Trophoblast cell (in vitro differentiated cells and primary cell): ENCODE data around the gene RAB10.

ENCODE experiments used
- DNase-seq, 2 donors: peaks; one replicate each; pipeline ENCODE4 v3.0.0-alpha.2; 2016
- H2AFZ ChIP-seq: 2 replicates; pipeline ENCODE4 v1.6.1; 2013; ENCODE audit warnings: low read length, moderate library complexity, mild to moderate bottlenecking; ENCODE audit not compliant: insufficient read depth, poor library complexity
- H2AK5ac ChIP-seq: 2 replicates; pipeline ENCODE4 v1.6.1; 2013; ENCODE audit warnings: mild to moderate bottlenecking, low read length
- H2BK120ac ChIP-seq: 2 replicates; pipeline ENCODE4 v1.6.1; 2013; ENCODE audit warnings: low read length, mild to moderate bottlenecking, moderate library complexity; ENCODE audit not compliant: insufficient read depth, poor library complexity
- H2BK12ac ChIP-seq: 2 replicates; pipeline ENCODE4 v1.6.1; 2013; ENCODE audit warnings: mild to moderate bottlenecking, low read length, moderate library complexity
- H2BK5ac ChIP-seq: 2 replicates; pipeline ENCODE4 v1.6.1; 2013; ENCODE audit warnings: low read length, low read depth, moderate library complexity, mild to moderate bottlenecking; ENCODE audit not compliant: poor library complexity
- H3K14ac ChIP-seq: 2 replicates; pipeline ENCODE4 v1.6.1; 2013; ENCODE audit warnings: mild to moderate bottlenecking, low read length
- H3K18ac ChIP-seq: 2 replicates; pipeline ENCODE4 v1.6.1; 2013; ENCODE audit warnings: mild to moderate bottlenecking, low read length
- H3K23ac ChIP-seq: 2 replicates; pipeline ENCODE4 v1.6.1; 2013; ENCODE audit warnings: low read length
- H3K27ac ChIP-seq: 2 replicates; pipeline ENCODE4 v1.5.1; 2013; ENCODE audit warnings: low read depth, mild to moderate bottlenecking, inconsistent platforms, low read length, moderate library complexity
- H3K27me3 ChIP-seq: 2 replicates; pipeline ENCODE4 v1.6.1; 2013; ENCODE audit warnings: inconsistent platforms, mild to moderate bottlenecking, low read length, moderate library complexity; ENCODE audit not compliant: insufficient read depth
- H3K36me3 ChIP-seq, 2 experiments: 1 replicate in 1 of 2; 2 replicates in 1 of 2; pipeline ENCODE4 v1.6.1; 2013; ENCODE audit warnings: low read length in 2 of 2, mild to moderate bottlenecking in 2 of 2, moderate library complexity in 1 of 2; ENCODE audit not compliant: insufficient read depth in 2 of 2, control insufficient read depth in 1 of 2
- H3K4ac ChIP-seq: 2 replicates; pipeline ENCODE4 v1.6.1; 2013; ENCODE audit warnings: low read depth, mild to moderate bottlenecking, low read length, moderate library complexity
- H3K4me1 ChIP-seq, 2 experiments: 1 replicate in 1 of 2; 2 replicates in 1 of 2; pipeline ENCODE4 v1.6.1; 2013; ENCODE audit warnings: low read length in 2 of 2, mild to moderate bottlenecking in 2 of 2, moderate library complexity in 1 of 2; ENCODE audit not compliant: insufficient read depth in 2 of 2, control insufficient read depth in 1 of 2
- H3K4me2 ChIP-seq: 2 replicates; pipeline ENCODE4 v1.6.1; 2013; ENCODE audit warnings: inconsistent platforms, mild to moderate bottlenecking, low read length, moderate library complexity
- H3K4me3 ChIP-seq: 2 replicates; pipeline ENCODE4 v1.5.1; 2013; ENCODE audit warnings: mild to moderate bottlenecking, low read depth, low read length, inconsistent platforms
- H3K79me1 ChIP-seq: one replicate; pipeline ENCODE4 v1.6.1; 2013; ENCODE audit warnings: low read length
- H3K79me2 ChIP-seq: 2 replicates; pipeline ENCODE4 v1.6.1; 2013; ENCODE audit warnings: low read length, mild to moderate bottlenecking; ENCODE audit not compliant: control insufficient read depth, insufficient read depth, poor library complexity
- H3K9ac ChIP-seq: 2 replicates; pipeline ENCODE4 v1.6.1; 2013; ENCODE audit warnings: mild to moderate bottlenecking, low read length
- H3K9me3 ChIP-seq: 2 replicates; pipeline ENCODE4 v1.6.1; 2013; ENCODE audit warnings: low read depth, mild to moderate bottlenecking, control low read depth, inconsistent platforms, low read length; ENCODE audit not compliant: insufficient read depth
- H4K12ac ChIP-seq: 2 replicates; pipeline ENCODE4 v1.6.1; 2013; ENCODE audit warnings: low read depth, mild to moderate bottlenecking, low read length, moderate library complexity
- H4K8ac ChIP-seq: 2 replicates; pipeline ENCODE4 v1.6.1; 2013; ENCODE audit warnings: low read depth, mild to moderate bottlenecking, low read length, moderate library complexity
- H4K91ac ChIP-seq: one replicate; pipeline ENCODE4 v1.6.1; 2013; ENCODE audit warnings: low read depth, mild to moderate bottlenecking, low read length, moderate library complexity
- WGBS: extraction: QIAGEN DNeasy Blood & Tissue Kit; methylation state at CpG from one replicate; pipeline ENCODE4 v1.1.7; 2013; ENCODE audit warnings: missing lambda C conversion rate; ENCODE audit not compliant: insufficient read length, insufficient coverage; ENCODE audit errors: extremely low coverage; 5-methylcytosine and 5-hydroxymethylcytosine counted together

Gene RAB10

GRCh38 chr2:26182441-26182840 lies 148.6 kb downstream of the RAB10 start:
- no CpG with 5 or more reads among the region's 5 CpGs for WGBS
- peaks cover 4% of the 10 kb centered on the region for H3K79me1 ChIP-seq
- no peak overlapping the region for H3K4me3 ChIP-seq
- peaks cover 1% of the 10 kb centered on the region for H3K79me2 ChIP-seq
- no peaks in the 10 kb centered on the region for H3K36me3 ChIP-seq
- H2BK120ac ChIP-seq = no peak overlapping the region
- no peak overlapping the region for H3K4ac ChIP-seq
- H3K9ac ChIP-seq = no peak overlapping the region
- H4K91ac ChIP-seq = no peak overlapping the region
- H3K14ac ChIP-seq = no peak overlapping the region
- no peak overlapping the region for H3K4me2 ChIP-seq
- H3K23ac ChIP-seq = no peak overlapping the region
- no peak overlapping the region for H3K18ac ChIP-seq
- H2AK5ac ChIP-seq = no peak overlapping the region
- no peak for DNase-seq
- H3K27ac ChIP-seq = no peak overlapping the region
- H2BK12ac ChIP-seq = no peak overlapping the region
- no peak overlapping the region for H2AFZ ChIP-seq
- H4K8ac ChIP-seq = no peak overlapping the region
- peaks cover 4 to 12% of the 10 kb centered on the region in 2 experiments for H3K4me1 ChIP-seq
- no peak overlapping the region for H4K12ac ChIP-seq
- H3K9me3 ChIP-seq = no peaks in the 10 kb centered on the region
- no peak overlapping the region for H2BK5ac ChIP-seq
- peaks cover 2% of the 10 kb centered on the region for H3K27me3 ChIP-seq

- Histone ChIP-seq H4K8ac (no peak overlapping the region), H2BK12ac (no peak overlapping the region), H3K27ac (no peak overlapping the region), H3K9ac (no peak overlapping the region), H3K14ac (no peak overlapping the region), H3K4me1 (peaks cover 4 to 12% of the 10 kb centered on the region in 2 experiments), H3K4ac (no peak overlapping the region), H3K18ac (no peak overlapping the region), H3K4me2 (no peak overlapping the region), H4K12ac (no peak overlapping the region), H3K79me1 (peaks cover 4% of the 10 kb centered on the region), H2BK120ac (no peak overlapping the region), H2BK5ac (no peak overlapping the region), H3K23ac (no peak overlapping the region), H4K91ac (no peak overlapping the region), H2AFZ (no peak overlapping the region), H3K9me3 (no peaks in the 10 kb centered on the region), H3K4me3 (no peak overlapping the region), H2AK5ac (no peak overlapping the region), H3K79me2 (peaks cover 1% of the 10 kb centered on the region), H3K36me3 (no peaks in the 10 kb centered on the region), H3K27me3 (peaks cover 2% of the 10 kb centered on the region)
- no CpG with 5 or more reads among the region's 11 CpGs for WGBS
- DNase-seq = no peak
Measured at GRCh38 chr2:26182887-26183630, 149.2 kb downstream of the RAB10 start.

GRCh38 chr2:26184121-26184520 lies 150.2 kb downstream of the RAB10 start:
- Histone ChIP-seq H3K4me2 (peak overlapping the region; percentile 76), H3K18ac (peak overlapping the region; percentile 39), H3K27ac (no peak overlapping the region), H2AFZ (peak overlapping the region; percentile 35), H4K91ac (peak overlapping the region; percentile 13), H2BK5ac (no peak overlapping the region), H4K8ac (peak overlapping the region; percentile 69), H2AK5ac (no peak overlapping the region), H3K79me2 (peaks cover 1% of the 10 kb centered on the region), H3K4ac (no peak overlapping the region), H3K4me3 (peak overlapping the region; percentile 67), H3K79me1 (peaks cover 4% of the 10 kb centered on the region), H3K36me3 (no peaks in the 10 kb centered on the region), H4K12ac (peak overlapping the region; percentile 65), H2BK120ac (no peak overlapping the region), H3K9ac (no peak overlapping the region), H2BK12ac (no peak overlapping the region), H3K27me3 (peaks cover 2% of the 10 kb centered on the region), H3K4me1 (peaks cover 4 to 10% of the 10 kb centered on the region in 2 experiments), H3K23ac (no peak overlapping the region), H3K9me3 (no peaks in the 10 kb centered on the region), H3K14ac (no peak overlapping the region)
- WGBS = no CpG with 5 or more reads among the region's 34 CpGs
- DNase-seq = no peak

DNA sequence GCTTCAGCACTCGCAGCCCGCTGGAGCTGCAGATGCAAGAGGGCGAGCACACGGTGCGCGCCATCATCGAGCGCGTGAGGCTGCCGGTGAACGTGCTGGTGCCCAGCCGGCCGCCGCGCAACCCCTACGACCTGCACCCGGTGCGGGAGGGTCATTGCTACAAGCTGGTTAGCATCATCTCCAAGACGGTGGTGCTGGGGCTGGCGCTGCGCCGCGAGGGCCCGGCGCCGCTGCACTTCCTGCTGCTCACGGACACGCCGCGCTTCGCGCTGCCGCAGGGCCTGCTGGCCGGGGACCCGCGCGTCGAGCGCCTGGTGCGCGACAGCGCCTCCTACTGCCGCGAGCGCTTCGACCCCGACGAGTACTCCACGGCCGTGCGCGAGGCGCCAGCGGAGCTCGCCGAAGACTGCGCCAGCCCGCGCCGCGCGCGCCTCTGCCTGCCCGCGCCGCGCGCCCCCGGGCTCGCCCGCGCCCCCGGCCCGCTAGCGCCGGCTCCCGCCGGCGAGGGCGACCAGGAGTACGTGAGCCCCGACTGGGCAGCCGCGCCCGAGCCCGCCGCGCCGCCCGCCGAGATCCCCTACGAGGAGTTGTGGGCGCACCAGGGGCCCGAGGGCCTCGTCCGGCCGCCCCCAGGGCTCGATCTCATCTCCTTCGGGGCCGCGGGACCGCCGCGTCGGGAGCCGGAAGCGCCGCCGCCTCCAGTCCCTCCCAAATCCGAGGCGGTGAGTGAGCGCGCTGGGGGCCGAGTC lies 150.8 kb downstream of the RAB10 start:
- H2BK120ac ChIP-seq = peak overlapping the region; percentile 60
- H3K4me2 ChIP-seq = peak overlapping the region; percentile 76
- no peak overlapping the region for H3K23ac ChIP-seq
- H3K4me1 ChIP-seq = peaks cover 4 to 5% of the 10 kb centered on the region in 2 experiments
- peak; percentile 37 to 80 for DNase-seq
- H3K27ac ChIP-seq = no peak overlapping the region
- peak overlapping the region; percentile 9 for H2BK5ac ChIP-seq
- H3K36me3 ChIP-seq = no peaks in the 10 kb centered on the region
- no CpG with 5 or more reads among the region's 114 CpGs for WGBS
- peak overlapping the region; percentile 77 for H3K14ac ChIP-seq
- peak overlapping the region; percentile 61 for H4K91ac ChIP-seq
- H2AFZ ChIP-seq = peak overlapping the region; percentile 56
- peak overlapping the region; percentile 70 for H3K18ac ChIP-seq
- H3K9ac ChIP-seq = no peak overlapping the region
- H3K4me3 ChIP-seq = peak overlapping the region; percentile 69
- H3K4ac ChIP-seq = peak overlapping the region; percentile 16
- peak overlapping the region; percentile 45 for H2BK12ac ChIP-seq
- H2AK5ac ChIP-seq = no peak overlapping the region
- peak overlapping the region; percentile 88 for H4K8ac ChIP-seq
- H3K27me3 ChIP-seq = peaks cover 2% of the 10 kb centered on the region
- H3K9me3 ChIP-seq = no peaks in the 10 kb centered on the region
- H3K79me2 ChIP-seq = peaks cover 1% of the 10 kb centered on the region
- peak overlapping the region; percentile 90 for H4K12ac ChIP-seq
- peaks cover 4% of the 10 kb centered on the region for H3K79me1 ChIP-seq
